Hematopoietic multipotent progenitor cell treated with erythropoietin and hydrocortisone succinate and interleukin-3 and kit ligand, for 4 days (in vitro differentiated cells): ENCODE results near the gene EDIL3.
"Not testable (repeated sequence)": the region's sequence is repeated elsewhere in the genome, so short reads cannot be mapped to it uniquely, and the experiment has no call there.

Source experiments
- DNase-seq: peaks from one replicate; pipeline ENCODE4 v3.0.0-alpha.2; 2015

EDIL3 gene

DNA sequence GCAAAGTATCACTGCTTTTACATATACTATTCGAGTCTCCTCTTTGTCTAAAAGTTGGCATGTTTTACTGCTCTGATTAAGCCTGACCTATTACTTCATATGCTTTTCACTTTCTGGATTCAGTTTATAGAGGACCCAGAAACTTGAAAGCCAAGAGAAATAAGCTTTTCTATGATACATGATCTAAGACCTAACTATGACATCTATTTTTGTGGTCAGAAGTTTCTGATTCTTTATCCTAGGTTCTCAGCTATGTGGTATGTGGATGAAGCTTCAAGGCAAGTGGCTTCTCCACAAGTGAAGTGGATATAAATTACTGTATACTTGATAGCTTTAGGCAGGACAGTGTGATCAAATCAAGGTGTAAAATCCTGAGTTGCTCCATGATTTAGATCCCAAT lies 6.3 kb downstream of the EDIL3 start:
- DNase-seq = no peak

- DNase-seq = no peak
Observed at GRCh38 chr5:84376346-84376745, 8.3 kb downstream of the EDIL3 start.

DNA sequence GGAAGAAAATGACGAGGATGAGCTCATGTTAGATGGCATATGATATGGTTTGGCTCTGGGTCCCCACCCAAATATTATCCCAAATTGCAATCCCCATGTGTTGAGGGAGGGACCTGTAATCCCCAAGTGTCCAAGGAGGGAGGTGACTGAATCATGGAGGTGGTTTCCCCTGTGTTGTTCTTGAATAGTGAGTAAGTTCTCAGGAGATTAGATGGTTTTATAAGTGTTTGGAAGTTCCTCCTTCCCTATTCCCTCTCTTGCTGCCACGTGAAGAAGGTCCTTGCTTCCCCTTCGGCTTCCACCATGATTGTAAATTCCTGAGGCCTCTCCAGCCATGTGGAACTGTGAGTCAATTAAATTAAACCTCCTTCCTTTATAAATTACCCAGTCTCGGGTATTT lies 10.1 kb downstream of the EDIL3 start:
- no peak for DNase-seq

DNA sequence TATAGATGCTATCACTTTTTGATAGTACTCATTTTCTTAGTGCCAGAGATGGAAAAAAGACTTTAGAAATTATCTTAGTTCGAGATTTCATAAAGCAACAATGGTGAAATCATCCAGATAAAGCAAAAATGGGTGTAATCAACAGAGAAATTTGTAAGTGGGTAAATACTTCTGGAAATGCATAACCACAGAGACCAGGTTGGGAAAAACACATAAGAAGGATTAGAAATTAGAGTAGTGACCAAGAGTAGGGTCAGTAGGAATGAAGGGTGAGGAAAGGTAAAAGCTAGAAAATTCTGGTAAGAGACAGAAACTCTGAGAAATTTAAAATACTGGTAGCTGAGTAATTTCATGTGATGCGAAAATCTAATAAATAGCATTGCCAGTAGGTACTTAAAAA lies 11.2 kb downstream of the EDIL3 start:
- DNase-seq = no peak

- DNase-seq = no peak
Observed at GRCh38 chr5:84372066-84372695, 12.5 kb downstream of the EDIL3 start.

DNA sequence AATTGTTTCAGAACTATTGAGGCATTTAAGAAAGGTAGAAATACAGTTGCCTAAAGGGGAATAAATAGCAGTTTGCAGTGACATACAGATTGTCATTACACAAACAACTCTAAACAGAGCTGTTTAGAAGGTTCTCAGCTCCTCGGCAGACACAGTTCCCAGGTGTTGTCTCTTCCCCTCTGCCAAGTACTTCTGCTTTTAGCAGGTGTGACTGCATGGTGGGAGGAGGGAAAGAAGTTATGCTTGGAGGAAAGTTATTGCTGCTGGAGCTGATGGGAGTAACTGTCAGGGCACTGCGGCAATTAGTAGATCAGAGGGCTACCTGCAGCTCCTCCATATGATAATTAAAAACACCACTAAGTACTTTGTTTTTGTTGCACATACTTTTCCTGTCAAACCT lies 14.5 kb downstream of the EDIL3 start:
- DNase-seq = no peak

DNA sequence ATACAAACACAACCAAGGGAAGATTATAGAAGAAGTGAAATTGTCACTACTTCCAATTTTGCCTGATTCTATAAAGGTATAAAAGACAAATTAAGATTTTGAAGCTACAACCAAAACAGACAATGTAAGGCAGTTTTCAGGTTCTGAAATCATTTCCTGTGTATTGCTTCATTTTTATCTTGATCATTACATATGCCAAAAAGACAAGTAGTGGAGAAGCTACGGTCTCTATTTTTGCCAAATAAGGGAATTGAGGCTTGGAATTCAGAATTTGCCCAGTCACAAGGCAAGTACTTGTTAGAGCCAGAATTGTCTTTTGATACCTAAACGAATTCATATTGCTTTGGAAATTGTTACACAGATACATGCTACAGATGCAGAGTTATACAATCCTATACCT lies 20.6 kb downstream of the EDIL3 start:
- DNase-seq = peak; percentile 4

GRCh38 chr5:84362061-84362720 lies 22.5 kb downstream of the EDIL3 start:
- no peak for DNase-seq

DNA sequence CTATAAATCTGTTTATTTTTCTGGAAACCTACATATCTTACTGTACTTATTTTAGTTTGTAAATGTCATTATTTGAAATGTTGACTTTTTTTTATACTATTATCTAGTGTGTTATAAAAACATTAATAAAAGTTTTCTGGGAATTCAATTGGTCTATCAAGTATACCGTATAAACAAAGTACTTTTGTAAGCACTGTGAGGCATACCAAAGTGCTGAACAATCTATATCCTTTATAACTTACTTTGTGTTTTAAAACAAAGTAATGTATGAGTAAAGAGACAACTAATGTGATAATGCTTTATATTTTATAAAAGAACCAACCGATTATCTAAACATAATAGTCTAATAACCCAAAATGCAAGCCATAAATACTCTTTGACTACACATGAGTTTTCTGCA lies 23.1 kb downstream of the EDIL3 start:
- no peak for DNase-seq

DNA sequence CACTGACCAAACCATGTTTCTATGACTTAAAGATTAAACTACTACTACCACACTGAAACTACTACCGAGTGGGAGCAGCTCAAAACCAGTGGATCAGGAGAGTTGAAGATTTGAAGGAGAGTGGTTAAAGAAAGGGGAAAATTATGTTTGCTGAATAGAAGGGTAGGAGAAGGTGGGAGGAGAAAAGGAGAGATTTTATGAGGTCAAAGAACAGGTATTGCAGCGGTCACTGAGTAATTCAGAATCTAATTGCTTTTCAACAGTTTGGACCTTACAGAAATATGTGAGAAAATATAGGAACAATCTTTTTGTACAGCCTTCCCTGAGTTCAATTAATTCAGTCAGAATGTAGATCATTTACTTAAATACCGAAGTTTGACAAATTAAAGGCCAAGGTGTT lies 24.6 kb downstream of the EDIL3 start:
- no peak for DNase-seq

DNA sequence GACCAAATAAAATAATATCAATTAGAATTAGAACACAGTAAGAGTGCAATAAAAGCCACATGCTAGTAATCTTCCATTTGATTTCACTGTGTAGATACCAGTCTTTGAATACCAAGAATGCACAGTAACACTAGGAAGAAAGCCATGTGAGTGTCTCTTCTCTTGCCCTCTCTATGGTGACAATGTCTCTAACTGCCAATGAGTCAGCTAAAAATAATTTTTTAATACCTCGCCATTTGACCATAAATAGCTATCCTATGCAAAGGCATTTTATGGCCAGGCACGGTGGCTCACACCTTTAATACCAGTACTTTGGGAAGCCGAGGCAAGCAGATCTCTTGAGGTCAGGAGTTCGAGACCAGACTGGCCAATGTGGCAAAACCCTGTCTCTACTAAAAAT lies 30.6 kb downstream of the EDIL3 start:
- no peak for DNase-seq

DNA sequence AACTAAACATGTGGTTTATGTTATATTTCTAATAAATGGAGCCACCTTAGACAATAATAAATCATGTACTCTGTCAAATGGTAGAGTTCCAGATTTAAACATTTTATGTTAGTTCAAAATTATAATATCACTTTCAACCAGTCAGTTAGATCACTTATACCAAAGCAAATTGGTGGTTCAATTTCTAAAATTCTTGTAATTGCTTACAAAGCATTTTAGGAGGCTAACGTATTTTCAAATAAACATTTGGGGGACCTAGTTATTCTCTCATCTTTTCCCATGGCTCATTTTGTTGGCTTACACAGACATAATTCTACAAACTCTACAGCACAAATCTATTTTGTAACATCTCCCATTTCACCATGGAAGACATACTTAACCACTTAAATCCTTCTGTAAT lies 39.9 kb downstream of the EDIL3 start:
- no peak for DNase-seq

GRCh38 chr5:84343171-84343570 lies 41.5 kb downstream of the EDIL3 start:
- no peak for DNase-seq

- no peak for DNase-seq
Observed at GRCh38 chr5:84332106-84332505, 52.6 kb downstream of the EDIL3 start.

- DNase-seq = no peak
Observed at GRCh38 chr5:84327591-84327990, 57.1 kb downstream of the EDIL3 start.

GRCh38 chr5:84322646-84323045 lies 62.0 kb downstream of the EDIL3 start:
- no peak for DNase-seq

DNA sequence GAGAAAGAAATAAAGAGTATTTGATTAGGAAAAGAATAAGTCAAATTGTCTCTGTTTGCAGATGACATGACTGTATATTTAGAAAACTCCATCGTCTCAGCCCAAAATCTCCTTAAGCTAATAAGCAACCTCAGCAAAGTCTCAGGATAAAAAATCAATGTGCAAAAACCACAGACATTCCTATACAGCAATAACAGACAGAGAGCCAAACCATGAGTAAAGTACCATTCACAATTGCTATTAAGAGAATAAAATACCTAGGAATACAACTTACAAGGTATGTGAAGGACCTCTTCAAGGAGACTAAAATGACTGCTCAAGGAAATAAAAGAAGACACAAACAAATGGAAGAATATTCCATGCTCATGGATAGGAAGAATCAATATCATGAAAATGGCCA lies 66.9 kb downstream of the EDIL3 start:
- DNase-seq = not testable (repeated sequence)

DNA sequence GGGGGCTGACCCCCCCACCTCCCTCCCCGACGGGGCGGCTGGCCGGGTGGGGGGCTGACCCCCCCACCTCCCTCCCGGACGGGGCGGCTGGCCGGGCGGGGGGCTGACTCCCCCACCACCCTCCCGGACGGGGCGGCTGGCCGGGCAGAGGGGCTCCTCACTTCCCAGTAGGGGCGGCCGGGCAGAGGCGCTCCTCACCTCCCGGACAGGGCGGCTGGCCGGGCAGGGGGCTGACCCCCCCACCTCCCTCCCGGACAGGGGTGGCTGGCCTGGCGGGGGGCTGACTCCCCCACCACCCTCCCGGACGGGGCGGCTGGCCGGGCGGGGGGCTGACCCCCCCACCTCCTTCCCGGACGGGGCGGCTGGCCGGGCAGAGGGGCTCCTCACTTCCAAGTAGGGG lies 72.4 kb downstream of the EDIL3 start:
- not testable (repeated sequence) for DNase-seq

- not testable (repeated sequence) for DNase-seq
Observed at GRCh38 chr5:84309850-84310249, 74.8 kb downstream of the EDIL3 start.

DNA sequence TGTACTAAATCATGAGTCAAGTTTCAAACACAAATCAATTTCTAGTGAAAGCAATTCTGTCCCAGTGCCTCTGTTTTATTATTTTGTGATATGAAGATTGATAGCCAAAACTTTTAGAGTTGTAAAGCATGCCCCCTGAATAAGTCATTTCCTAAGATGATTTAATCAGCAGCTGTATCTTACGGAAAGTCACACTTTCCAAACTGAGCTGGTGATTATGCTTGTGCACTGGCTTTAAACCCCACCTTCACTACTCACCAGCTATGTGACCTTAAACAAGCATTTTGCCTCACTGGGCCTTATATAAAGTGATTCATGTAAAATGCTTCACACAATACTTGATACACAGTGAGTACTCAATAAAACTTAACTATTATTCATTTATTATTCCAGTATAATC lies 78.1 kb downstream of the EDIL3 start:
- DNase-seq = no peak

DNA sequence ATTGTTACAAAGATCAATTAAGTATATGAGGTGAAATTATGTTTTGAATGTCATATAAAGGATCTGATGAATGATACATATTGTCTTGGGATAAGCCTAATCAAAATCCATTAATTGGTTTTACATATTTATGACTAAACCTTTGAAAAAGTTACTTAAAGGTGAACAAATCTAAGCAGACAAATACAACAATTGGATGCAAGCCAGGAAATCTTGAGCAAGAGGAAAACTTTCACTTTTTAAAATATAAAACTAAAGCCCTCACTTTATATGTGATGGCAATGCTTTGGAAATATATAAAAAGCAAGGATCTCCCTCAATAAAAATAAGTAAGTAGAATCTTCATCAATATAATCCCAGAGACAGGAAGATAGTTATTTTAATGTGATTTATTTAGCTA lies 80.1 kb downstream of the EDIL3 start:
- DNase-seq = no peak

DNA sequence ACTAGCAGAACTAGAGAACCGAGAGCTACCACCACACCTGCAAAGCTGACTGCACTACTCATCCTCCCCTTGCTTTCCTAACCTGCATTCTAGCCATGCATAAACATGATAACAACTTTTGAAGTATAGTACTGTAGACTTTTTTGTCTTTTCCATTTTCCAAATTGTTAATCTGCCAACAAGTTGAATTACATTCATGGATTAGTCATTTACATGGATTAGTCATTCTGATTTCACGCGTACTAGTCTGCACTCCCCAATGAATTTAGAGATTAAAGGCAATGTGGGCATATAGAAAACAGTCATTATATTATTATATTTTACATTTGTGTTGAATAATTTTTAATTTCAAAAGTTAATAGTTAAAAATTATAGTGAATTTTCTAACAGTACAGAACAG lies 81.4 kb downstream of the EDIL3 start:
- no peak for DNase-seq

- DNase-seq = no peak
Observed at GRCh38 chr5:84301535-84301934, 83.1 kb downstream of the EDIL3 start.

DNA sequence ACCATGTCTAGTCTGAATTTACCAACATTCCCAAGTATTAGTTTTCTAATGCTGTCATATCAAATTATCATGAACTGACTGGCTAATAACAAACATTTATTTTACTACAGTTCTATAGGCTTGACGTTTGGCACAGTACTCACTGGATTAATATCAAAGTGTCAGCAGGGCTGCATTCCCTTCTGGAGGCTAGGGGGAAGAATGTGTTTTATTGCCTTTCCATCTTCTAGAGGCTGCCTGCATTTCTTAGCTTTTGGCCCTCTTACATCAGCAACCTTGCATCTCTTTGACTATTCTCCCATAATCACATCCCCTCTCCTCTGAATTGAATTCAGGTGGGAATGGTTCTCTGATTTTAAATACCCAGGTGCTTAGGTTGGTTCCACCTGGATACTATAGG lies 84.7 kb downstream of the EDIL3 start:
- DNase-seq = no peak

GRCh38 chr5:84298628-84299027 lies 86.1 kb downstream of the EDIL3 start:
- DNase-seq = peak; percentile 43
